Adipocyte (in vitro differentiated cells): Measurements from ENCODE around the gene DGKQ.

Source experiments
- DNase-seq: peaks from one replicate; pipeline ENCODE4 v3.0.0-alpha.2; 2015; ENCODE audit warnings: low read depth
- H3K27me3 ChIP-seq: replicated peaks from 2 replicates; pipeline ENCODE4 v1.7.0; 2013; ENCODE audit warnings: mild to moderate bottlenecking, low read length, moderate library complexity; ENCODE audit not compliant: control insufficient read depth, insufficient read depth
- H3K36me3 ChIP-seq: 2 replicates; pipeline ENCODE4 v1.7.0; 2013; ENCODE audit warnings: low read length, mild to moderate bottlenecking, moderate library complexity; ENCODE audit not compliant: control insufficient read depth, insufficient read depth, severe bottlenecking
- H3K4me1 ChIP-seq: 2 replicates; pipeline ENCODE4 v1.7.0; 2013; ENCODE audit warnings: mild to moderate bottlenecking, low read length, moderate library complexity; ENCODE audit not compliant: control insufficient read depth, insufficient read depth
- H3K4me3 ChIP-seq: 2 replicates; pipeline ENCODE4 v1.7.0; 2013; ENCODE audit warnings: mild to moderate bottlenecking, low read length, moderate library complexity
- H3K9ac ChIP-seq: 2 replicates; pipeline ENCODE4 v1.7.0; 2013; ENCODE audit warnings: mild to moderate bottlenecking, low read length, moderate library complexity
- H3K9me3 ChIP-seq: 2 replicates; pipeline ENCODE4 v1.7.0; 2013; ENCODE audit warnings: mild to moderate bottlenecking, low read length, moderate library complexity; ENCODE audit not compliant: control insufficient read depth

DGKQ gene

DNA sequence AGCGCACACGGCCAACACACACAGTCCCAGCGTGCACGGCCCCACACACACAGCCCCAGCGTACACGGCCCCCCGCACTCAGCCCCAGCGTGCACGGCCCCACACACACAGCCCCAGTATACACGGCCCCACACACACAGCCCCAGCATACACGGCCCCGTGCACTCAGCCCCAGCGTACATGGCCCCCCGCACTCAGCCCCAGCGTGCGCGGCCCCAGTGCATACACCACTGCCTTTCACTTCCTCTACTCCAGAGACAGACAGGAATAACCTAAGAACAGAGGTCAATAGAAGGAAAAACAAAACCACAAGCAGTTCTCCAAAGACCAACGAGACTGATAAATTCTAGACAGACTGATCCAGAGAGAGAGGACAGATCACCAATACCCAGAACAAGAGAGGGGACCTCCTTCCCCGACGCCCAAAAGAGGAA lies 58.3 kb downstream of the DGKQ start:
- no peak overlapping the region for H3K9ac ChIP-seq
- H3K27me3 ChIP-seq, result no peaks in the 10 kb centered on the region
- H3K4me1 ChIP-seq, result peaks cover under 1% of the 10 kb centered on the region
- H3K36me3 ChIP-seq, result peaks cover 19% of the 10 kb centered on the region
- no peaks in the 10 kb centered on the region for H3K9me3 ChIP-seq
- no peak overlapping the region for H3K4me3 ChIP-seq
- DNase-seq, result no peak

- H3K36me3 ChIP-seq, result peaks cover 20% of the 10 kb centered on the region
- no peak overlapping the region for H3K9ac ChIP-seq
- no peak overlapping the region for H3K4me3 ChIP-seq
- no peaks in the 10 kb centered on the region for H3K4me1 ChIP-seq
- H3K9me3 ChIP-seq, result no peaks in the 10 kb centered on the region
- H3K27me3 ChIP-seq, result no peaks in the 10 kb centered on the region
- no peak for DNase-seq
Measured at GRCh38 chr4:914531-914930, 58.8 kb downstream of the DGKQ start.

DNA sequence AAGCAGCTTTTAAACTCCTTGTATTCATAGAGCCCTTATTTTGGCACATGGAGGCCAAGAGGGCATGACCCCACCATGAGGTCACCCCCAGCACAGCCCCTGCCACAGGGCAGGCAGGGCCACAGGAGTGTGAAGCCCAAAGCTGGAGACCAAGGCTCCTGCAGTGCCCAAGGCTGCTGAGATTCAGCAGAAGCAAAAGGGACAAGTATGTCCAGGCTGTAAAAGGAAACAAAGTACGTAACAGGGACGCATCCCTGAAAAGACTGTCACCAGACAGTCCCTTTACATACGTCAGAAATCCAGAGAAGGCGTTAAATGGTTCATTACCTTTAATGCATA lies 60.1 kb downstream of the DGKQ start:
- H3K27me3 ChIP-seq, result no peaks in the 10 kb centered on the region
- no peaks in the 10 kb centered on the region for H3K9me3 ChIP-seq
- H3K4me3 ChIP-seq, result no peak overlapping the region
- no peaks in the 10 kb centered on the region for H3K4me1 ChIP-seq
- peaks cover 26% of the 10 kb centered on the region for H3K36me3 ChIP-seq
- no peak overlapping the region for H3K9ac ChIP-seq
- no peak for DNase-seq

DNA sequence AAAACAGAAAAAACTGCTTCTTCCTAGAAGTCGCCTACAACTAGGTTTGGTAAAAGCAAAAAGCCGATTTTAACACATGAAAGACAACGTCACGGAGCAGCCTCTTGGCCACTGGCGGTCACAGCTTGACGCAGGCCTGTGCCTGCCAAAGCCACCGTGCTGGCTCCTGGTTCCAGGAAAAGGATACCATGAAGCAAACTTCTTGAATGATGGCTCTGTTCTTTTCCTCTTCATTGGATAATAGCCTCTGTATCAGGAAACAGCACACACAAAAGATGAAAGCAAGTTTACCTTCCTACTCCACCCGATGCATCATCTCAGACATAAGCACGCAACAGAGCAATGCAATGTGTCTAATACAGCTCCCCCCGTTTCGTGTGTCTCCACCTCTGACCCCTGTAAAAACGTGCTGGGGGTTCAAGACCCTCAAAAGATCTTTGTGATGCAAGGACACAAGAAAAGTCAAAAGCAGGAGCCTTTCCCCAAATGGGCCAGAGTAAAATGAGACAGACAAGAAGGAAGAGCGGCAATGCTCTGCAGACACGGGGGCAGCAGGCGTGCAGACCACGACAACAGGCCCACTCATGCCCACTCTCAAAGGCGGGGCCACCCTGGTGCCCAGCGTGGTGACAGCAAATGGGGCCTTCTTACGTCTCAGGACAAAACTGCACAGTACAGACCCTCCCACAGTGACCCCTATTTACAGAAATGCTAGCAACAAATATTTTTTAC lies 60.7 kb downstream of the DGKQ start:
- no peaks in the 10 kb centered on the region for H3K4me1 ChIP-seq

GRCh38 chr4:911871-912490 lies 61.4 kb downstream of the DGKQ start:
- Histone ChIP-seq H3K36me3 (peaks cover 30% of the 10 kb centered on the region), H3K9me3 (no peaks in the 10 kb centered on the region), H3K27me3 (no peaks in the 10 kb centered on the region), H3K4me3 (no peak overlapping the region), H3K4me1 (no peaks in the 10 kb centered on the region), H3K9ac (no peak overlapping the region)
- DNase-seq, result no peak

More for the DNA sequence above, 60.7 kb downstream of the DGKQ start:
- H3K27me3 ChIP-seq, result no peaks in the 10 kb centered on the region
- H3K36me3 ChIP-seq, result peaks cover 29% of the 10 kb centered on the region
- no peak overlapping the region for H3K9ac ChIP-seq
- DNase-seq, result no peak
- no peak overlapping the region for H3K4me3 ChIP-seq
- no peaks in the 10 kb centered on the region for H3K9me3 ChIP-seq

DNA sequence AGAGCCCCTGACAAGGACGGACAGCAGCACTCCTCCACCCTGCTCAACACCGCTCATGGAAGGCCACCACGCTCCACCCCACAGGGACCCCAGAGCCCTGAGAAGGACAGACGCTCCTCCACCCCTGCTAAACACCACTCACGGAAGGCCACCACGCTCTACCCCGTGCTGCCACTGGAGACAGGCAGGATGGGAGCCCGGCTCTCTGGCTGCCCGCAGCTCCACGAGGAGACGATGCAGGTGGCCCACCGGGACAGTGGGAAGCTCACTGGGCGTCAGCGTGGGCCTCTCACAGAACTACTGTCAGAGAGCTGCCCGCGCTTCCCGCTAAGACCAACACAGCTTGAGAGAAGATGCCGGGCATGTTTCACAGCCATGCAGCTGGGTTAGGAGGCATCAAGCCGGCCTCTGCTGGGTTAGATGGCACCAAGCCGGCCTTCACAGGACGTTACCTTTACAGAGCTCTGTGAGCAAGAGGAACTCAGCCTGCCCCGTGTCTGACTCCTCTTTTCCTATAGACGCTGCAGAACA lies 62.1 kb downstream of the DGKQ start:
- no peaks in the 10 kb centered on the region for H3K4me1 ChIP-seq
- H3K9me3 ChIP-seq, result no peaks in the 10 kb centered on the region
- peaks cover 30% of the 10 kb centered on the region for H3K36me3 ChIP-seq
- no peaks in the 10 kb centered on the region for H3K27me3 ChIP-seq
- no peak overlapping the region for H3K9ac ChIP-seq
- no peak overlapping the region for H3K4me3 ChIP-seq
- no peak for DNase-seq

- Histone ChIP-seq H3K27me3 (no peaks in the 10 kb centered on the region), H3K4me1 (no peaks in the 10 kb centered on the region), H3K36me3 (peaks cover 30% of the 10 kb centered on the region), H3K9me3 (no peaks in the 10 kb centered on the region), H3K4me3 (no peak overlapping the region), H3K9ac (no peak overlapping the region)
- no peak for DNase-seq
Measured at GRCh38 chr4:910366-911091, 62.8 kb downstream of the DGKQ start.

DNA sequence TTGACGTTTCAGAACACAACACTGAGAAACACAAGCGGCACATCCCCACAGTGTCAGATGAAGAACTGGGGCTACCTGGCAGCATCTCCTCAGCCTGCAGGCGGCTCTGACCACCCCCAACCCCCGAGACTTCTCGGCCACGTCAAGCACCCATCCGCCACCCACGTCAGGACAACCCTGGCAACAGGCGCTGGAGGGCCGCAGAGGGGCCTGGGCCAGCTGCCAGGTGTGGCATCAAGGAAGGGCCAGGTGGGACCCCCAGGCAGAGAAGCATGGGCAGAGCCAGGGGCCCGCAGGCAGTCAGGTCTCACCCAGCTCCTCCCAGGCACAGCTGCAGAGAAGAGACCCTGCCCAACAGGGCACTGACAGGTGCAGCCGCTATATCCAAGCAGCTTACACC lies 63.5 kb downstream of the DGKQ start:
- Histone ChIP-seq H3K4me1 (no peaks in the 10 kb centered on the region), H3K36me3 (peaks cover 30% of the 10 kb centered on the region), H3K4me3 (no peak overlapping the region), H3K9ac (no peak overlapping the region), H3K9me3 (no peaks in the 10 kb centered on the region), H3K27me3 (no peaks in the 10 kb centered on the region)
- no peak for DNase-seq

GRCh38 chr4:909131-909571 lies 64.2 kb downstream of the DGKQ start:
- H3K4me3 ChIP-seq, result no peak overlapping the region
- H3K9ac ChIP-seq, result no peak overlapping the region
- no peaks in the 10 kb centered on the region for H3K27me3 ChIP-seq
- no peak for DNase-seq
- H3K4me1 ChIP-seq, result no peaks in the 10 kb centered on the region
- H3K36me3 ChIP-seq, result peaks cover 30% of the 10 kb centered on the region
- H3K9me3 ChIP-seq, result no peaks in the 10 kb centered on the region
